Glomerular visceral epithelial cell (primary cell): ENCODE data around the gene KIAA0586.
"Not testable (repeated sequence)": the region's sequence is repeated elsewhere in the genome, so short reads cannot be mapped to it uniquely, and the experiment has no call there.

Experiments used
- DNase-seq: peaks from one replicate; pipeline ENCODE4 v3.0.0-alpha.2; 2016; ENCODE audit errors: extremely low spot score

Gene KIAA0586

GRCh38 chr14:58427281-58428117 lies at the start of gene KIAA0586, which contains the start of gene TIMM9:
Gene KIAA0586, plus strand, starts transcription at chr14:58427719. Its CDS starts 546 bp downstream, at chr14:58428265.
Gene TIMM9, minus strand, starts transcription at chr14:58427531. Its CDS starts 15,586 bp downstream, at chr14:58411945.
- DNase-seq = peak; percentile 99

GRCh38 chr14:58390830-58391229 lies 36.7 kb upstream of the KIAA0586 start:
- no peak for DNase-seq

GRCh38 chr14:58395562-58395811 lies 32.0 kb upstream of the KIAA0586 start:
- DNase-seq = no peak

GRCh38 chr14:58395812-58396788 lies 31.4 kb upstream of the KIAA0586 start, which contains the start of gene TOMM20L:
Gene TOMM20L, plus strand, starts transcription at chr14:58395930. Its CDS starts 28 bp downstream, at chr14:58395958.
- peak; percentile 71 for DNase-seq

- DNase-seq = no peak
Measured at GRCh38 chr14:58397156-58397555, 30.4 kb upstream of the KIAA0586 start.

- DNase-seq = no peak
Measured at GRCh38 chr14:58398495-58398894, 29.0 kb upstream of the KIAA0586 start.

GRCh38 chr14:58398895-58399294 lies 28.6 kb upstream of the KIAA0586 start:
- no peak for DNase-seq

GRCh38 chr14:58401587-58401986 lies 25.9 kb upstream of the KIAA0586 start:
- no peak for DNase-seq

GRCh38 chr14:58408681-58409215 lies 18.8 kb upstream of the KIAA0586 start:
- no peak for DNase-seq

- DNase-seq = no peak
Measured at GRCh38 chr14:58414845-58415244, 12.7 kb upstream of the KIAA0586 start.

GRCh38 chr14:58415636-58416547 lies 11.6 kb upstream of the KIAA0586 start:
- DNase-seq = no peak

- DNase-seq = not testable (repeated sequence)
Measured at GRCh38 chr14:58416934-58417333, 10.6 kb upstream of the KIAA0586 start.

- DNase-seq = peak; percentile 63
Measured at GRCh38 chr14:58426670-58427280, 744 bp upstream of the KIAA0586 start.

GRCh38 chr14:58428118-58428683 lies 682 bp downstream of the KIAA0586 start:
- DNase-seq = peak; percentile 51

- DNase-seq = peak; percentile 24
Measured at GRCh38 chr14:58430156-58430555, 2.6 kb downstream of the KIAA0586 start.

- no peak for DNase-seq
Measured at GRCh38 chr14:58439476-58439875, 12.0 kb downstream of the KIAA0586 start.

- no peak for DNase-seq
Measured at GRCh38 chr14:58444627-58445026, 17.1 kb downstream of the KIAA0586 start.

- no peak for DNase-seq
Measured at GRCh38 chr14:58455593-58456265, 28.2 kb downstream of the KIAA0586 start.

- no peak for DNase-seq
Measured at GRCh38 chr14:58460772-58461171, 33.3 kb downstream of the KIAA0586 start.

- no peak for DNase-seq
Measured at GRCh38 chr14:58463147-58463546, 35.6 kb downstream of the KIAA0586 start.
